COLO668 (cell line): ENCODE results near the gene PEA15.

Experiments
- DNase-seq: peaks from one replicate; lab custom pipeline; 2025; ENCODE audit not compliant: unreplicated experiment; lab: John Stamatoyannopoulos, UW

PEA15 gene

DNA sequence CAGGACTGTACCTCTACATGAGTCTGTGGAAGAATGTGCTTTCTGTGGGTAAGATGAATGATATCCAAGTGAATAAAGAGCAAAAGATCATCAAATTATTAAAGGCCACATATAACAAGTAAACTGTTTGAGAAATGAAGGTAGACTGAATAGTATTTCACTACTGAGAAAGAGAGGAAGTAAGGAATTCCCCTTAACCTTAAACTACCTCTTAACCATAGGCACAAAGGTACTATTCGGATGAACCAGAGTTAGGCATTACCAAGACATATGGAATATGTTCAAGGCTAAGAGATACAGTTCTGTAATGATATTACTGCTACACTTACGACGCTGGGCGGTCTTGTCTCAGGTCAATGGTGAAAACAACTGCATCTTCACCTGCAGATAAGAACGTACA is 31.6 kb downstream of the PEA15 start:
- no peak for DNase-seq

DNA sequence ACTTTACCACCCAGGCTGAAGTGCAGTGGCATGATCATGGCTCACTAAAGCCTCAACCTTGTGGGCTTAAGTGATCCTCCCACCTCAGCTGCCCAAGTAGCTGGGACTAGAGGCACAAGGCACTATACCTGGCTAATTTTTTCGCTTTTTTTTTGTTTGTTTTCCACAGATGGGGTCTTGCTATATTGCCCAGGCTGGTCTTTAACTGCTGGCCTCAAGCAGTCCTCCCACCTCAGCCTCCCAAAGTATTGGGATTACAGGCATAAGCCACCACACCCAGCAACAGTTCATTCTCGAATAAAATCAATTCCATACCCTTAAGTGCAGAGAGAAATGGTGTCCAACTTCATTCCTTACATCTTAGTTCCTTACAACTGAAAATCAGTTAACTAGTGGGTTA is 32.4 kb downstream of the PEA15 start:
- no peak for DNase-seq

DNA sequence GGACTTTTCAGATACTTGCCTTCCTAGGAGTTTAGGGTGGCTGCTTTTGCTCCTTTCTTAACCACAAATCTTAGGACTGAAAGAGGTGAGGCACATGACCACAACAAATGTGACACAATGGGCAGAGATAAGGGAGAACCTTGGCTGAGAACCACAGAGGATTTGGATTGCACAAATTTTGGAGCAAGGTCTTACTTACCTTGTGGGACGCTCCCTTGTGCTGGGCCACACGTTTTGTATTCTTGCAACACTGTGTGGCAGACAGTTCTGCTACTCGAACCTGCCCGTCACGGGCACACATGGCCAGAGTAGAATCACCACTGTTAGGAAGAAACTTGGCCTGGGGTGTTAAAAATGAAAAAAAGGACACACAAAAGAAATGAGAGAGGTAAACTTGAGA is 33.2 kb downstream of the PEA15 start:
- no peak for DNase-seq

GRCh38 chr1:160239582-160240299 is 34.6 kb downstream of the PEA15 start:
- DNase-seq = no peak

DNA sequence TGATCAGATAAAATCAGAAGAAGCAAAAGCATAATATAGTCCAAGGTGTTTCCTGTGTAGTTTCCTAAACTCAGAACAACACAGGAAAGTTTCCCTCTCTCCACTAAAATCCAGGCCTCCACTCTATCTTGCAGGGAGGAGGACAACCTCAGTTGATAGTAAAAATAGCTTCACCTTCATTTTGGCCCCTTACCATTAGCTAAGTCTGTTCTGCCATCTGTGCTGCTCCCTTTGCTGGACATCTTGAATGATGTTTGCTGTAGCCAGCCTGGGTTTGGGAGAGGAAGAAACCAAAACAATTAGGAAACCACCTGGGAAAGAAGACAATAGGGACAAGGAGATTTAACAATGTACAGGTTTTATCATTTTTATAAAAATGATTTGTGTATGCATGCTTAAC is 38.6 kb downstream of the PEA15 start:
- no peak for DNase-seq

DNA sequence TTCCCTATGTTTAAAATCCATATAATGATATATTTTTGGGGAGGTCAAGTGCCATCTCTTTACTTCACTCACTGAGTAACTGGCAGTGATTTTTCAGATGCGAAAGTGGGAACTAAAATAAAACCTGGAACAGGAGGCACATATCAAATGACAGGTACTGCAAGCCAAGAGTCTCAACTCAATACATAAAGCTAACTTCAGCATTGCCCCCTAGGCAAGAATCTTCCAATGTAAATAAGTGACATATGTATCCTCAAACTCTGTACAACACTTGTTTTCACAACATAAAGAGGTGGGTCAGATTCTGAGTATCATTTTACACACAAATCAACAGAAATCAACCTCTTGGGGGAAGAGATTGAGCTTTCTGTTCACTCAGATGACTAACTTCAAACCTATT is 39.0 kb downstream of the PEA15 start:
- no peak for DNase-seq

GRCh38 chr1:160245434-160245833 is 40.2 kb downstream of the PEA15 start:
- DNase-seq = no peak

GRCh38 chr1:160247053-160247452 is 41.9 kb downstream of the PEA15 start:
- DNase-seq = no peak

GRCh38 chr1:160251011-160251410 is 45.8 kb downstream of the PEA15 start:
- DNase-seq = no peak

- DNase-seq = peak; percentile 66
Measured at GRCh38 chr1:160251687-160252526, 46.7 kb downstream of the PEA15 start.

DNA sequence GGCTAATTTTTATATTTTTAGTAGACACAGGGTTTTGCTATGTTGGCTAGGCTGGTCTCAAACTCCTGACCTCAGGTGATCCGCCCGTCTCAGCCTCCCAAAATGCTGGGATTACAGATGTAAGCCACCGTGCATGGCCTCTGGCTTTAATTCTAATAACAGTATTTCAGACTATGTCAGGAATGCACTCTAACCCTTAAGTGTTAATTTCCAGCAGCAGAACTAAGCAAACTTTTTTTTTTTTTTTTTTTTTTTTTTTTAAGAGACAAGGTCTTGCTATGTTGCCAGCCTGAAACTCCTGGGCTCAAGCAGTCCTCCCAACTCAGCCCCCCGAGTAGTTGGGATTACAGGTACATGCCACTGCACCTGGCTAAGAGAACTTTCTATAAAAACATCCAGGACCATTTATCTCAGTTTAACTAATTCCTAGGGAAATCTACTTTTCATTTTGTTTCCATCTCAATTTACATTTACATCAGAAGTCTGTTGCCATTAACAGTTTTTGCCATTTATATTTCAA is 50.7 kb downstream of the PEA15 start:
- DNase-seq = no peak

- no peak for DNase-seq
Measured at GRCh38 chr1:160256396-160257046, 51.3 kb downstream of the PEA15 start.

- no peak for DNase-seq
Measured at GRCh38 chr1:160257411-160258015, 52.3 kb downstream of the PEA15 start.

DNA sequence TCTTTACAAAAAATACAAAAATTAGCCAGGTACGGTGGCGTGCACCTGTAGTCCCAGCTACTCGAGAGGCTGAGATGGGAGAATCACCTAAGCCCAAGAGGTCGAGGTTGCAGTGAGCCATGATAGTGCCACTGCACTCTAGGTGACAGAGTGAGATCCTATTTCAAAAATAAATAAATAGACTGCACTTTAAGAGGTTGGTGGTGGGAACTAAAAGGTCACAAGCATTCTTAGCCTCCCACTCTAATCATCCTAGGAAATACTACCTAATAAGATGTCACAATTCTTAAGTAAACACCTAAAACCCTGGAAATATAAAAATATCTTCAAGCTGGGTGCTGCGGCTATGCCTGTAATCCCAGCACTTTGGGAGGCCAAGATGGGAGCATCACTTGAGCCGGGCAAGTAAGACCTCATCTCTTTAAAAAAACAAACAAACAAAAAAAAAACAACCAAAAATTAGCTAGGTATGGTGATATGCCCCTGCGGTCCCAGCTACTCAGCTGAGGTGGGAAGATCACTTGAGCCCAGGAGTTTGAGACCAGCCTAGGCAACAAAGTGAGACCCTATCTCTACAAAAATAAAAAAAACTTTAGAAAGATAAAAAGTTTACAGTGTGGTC is 53.1 kb downstream of the PEA15 start:
- no peak for DNase-seq

DNA sequence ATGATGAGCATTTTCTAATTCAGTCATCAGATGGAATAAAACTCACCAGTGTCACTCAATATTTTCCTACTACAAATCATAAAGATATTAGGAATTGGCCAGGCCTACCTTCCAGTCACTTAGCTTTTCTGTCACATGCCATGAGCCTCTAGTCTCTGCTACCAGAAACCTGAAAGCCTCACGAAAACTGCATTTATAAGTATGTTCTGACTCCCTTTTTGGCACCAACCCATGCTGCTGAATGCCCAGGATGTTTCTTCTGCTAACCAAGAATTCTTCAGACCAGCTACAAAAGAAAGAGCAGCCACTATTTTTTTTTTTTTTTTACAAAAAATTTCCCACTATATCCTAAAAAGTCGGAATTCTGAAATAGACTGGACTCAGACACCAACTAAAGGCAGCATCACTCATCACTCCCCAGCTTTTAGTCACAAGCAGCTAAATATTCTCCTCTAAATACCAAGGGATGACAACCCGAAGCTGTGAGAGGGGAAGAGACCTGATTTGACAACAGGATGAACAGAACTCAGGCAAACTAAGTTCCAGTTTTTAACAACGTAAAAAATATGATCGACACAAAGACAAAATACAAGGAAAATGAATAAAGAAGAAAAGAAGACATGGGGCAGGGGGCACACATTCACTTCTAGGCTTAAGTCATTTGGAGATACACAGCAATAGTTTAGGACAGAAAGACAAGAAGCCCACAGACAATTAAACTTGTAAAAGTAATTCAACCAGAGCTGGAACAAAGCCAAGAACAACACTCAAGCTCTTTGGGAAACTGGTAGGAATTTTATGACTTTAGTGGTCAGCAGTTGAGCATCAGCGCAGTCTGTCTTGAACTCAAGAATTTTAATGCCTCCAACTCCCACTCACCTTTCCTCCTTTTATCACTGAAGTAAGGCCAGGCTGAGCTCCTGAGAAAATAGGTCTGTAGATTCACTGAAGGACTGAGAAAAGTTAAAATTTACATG is 55.5 kb downstream of the PEA15 start:
- DNase-seq = peak; percentile 9

GRCh38 chr1:160261556-160261892 is 56.3 kb downstream of the PEA15 start:
- DNase-seq = peak; percentile 73

- DNase-seq = peak; percentile 99
Measured at GRCh38 chr1:160261893-160262794, 57.0 kb downstream of the PEA15 start, which contains the start of gene DCAF8. TSS of gene DCAF8 (minus strand) at chr1:160262549. CDS start at chr1:160244008, 18,541 bp downstream.

DNA sequence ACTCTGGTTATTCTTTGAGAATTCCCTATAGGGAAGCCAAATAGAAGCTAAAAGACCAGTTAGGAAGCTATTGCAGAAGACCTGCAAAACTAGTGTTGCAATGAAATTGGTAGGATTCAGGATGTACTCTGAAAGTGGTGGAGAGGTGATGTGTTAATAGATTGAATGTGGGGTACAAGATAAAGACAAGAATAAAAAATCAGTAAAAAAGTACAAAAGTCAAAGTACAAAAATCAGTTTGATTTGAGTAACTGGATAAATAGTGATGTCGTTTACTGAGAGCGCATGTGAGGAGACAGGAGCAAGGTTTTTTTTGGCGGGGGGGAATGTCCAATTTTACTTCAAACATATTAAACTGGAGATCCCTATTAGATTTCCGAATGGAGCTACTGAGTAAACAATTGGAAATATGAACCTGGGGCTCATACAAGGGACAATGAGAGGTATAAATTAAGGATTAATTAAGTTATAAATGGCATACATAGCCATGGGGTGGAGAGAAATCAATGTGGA is 59.7 kb downstream of the PEA15 start:
- DNase-seq = no peak
